Esophagus squamous epithelium (tissue), 5 donors: ENCODE data around the gene SEMA6A. TPM values are rescaled to one million over a fixed set of nuclear protein-coding genes. Genes with fewer than 3 reads are reported as not detected.

Experiments
- DNase-seq: peaks from one replicate; lab custom pipeline; 2025; lab: John Stamatoyannopoulos, UW
- H3K27ac ChIP-seq, 4 donors: fragments of 200-600 bp; sonication (generic); one replicate each; pipeline ENCODE4 v1.5.1; 2016 to 2019; ENCODE audit warnings: mild to moderate bottlenecking in 1 of 4
- H3K27me3 ChIP-seq, 4 donors: fragments of 200-600 bp; sonication (generic); 1 replicate in 3 of 4; 2 replicates in 1 of 4; pipeline versions ENCODE4 v1.5.1 to v1.6.0; 2017 to 2021; ENCODE audit warnings: antibody characterized with exemption in 1 of 4
- H3K36me3 ChIP-seq, 3 donors: fragments of 200-600 bp; sonication (generic); one replicate each; pipeline ENCODE4 v1.5.1; 2016 to 2019
- H3K4me1 ChIP-seq, 3 donors: fragments of 200-600 bp; sonication (generic); one replicate each; pipeline ENCODE4 v1.5.1; 2017 to 2019
- H3K4me3 ChIP-seq, 4 donors: fragments of 200-600 bp; sonication (generic); 1 replicate in 3 of 4; 2 replicates in 1 of 4; pipeline ENCODE4 v1.5.1; 2016 to 2019; ENCODE audit warnings: mild to moderate bottlenecking in 2 of 4, moderate library complexity in 1 of 4
- H3K9me3 ChIP-seq, 3 donors: fragments of 200-600 bp; sonication (generic); one replicate each; pipeline ENCODE4 v1.5.1; 2016 to 2019
- POLR2A ChIP-seq, 4 donors: fragments of 450-650 bp; IDR thresholded peaks; one replicate each; pipeline ENCODE4 v1.6.1; 2017; ENCODE audit warnings: antibody characterized with exemption in 4 of 4, mild to moderate bottlenecking in 4 of 4, moderate library complexity in 3 of 4
- WGBS, 2 donors: methylation state at CpG; one replicate each; pipeline ENCODE4 v1.1.5; 2018; 5-methylcytosine and 5-hydroxymethylcytosine counted together
- intact Hi-C: fragments of 100-400 bp; cut with DNase I; formaldehyde crosslinking; loops from one replicate; pipeline ENCODE4 v1.15.0; 2022
- total RNA-seq, 4 donors: library from RNA; depleted of rRNA; stranded (reverse); fragments of >200 nt; gene quantifications; one replicate each; pipeline ENCODE4 v1.1.0, GENCODE V29; 2016
- TF ChIP-seq, protein P1 (sequence below), 6 experiments: fragments of 450-650 bp in 4 of 6; fragments of 200-600 bp in 2 of 6; sonication (generic) in 2 of 6; IDR thresholded peaks; one replicate each; pipeline ENCODE4 v1.5.1; 2016 to 2019; ENCODE audit warnings: antibody characterized with exemption in 6 of 6, mild to moderate bottlenecking in 4 of 6, moderate library complexity in 4 of 6
- donor health status: DM: yes; HTN: yes; CAD: no.

SEMA6A gene
- total RNA-seq, 4 donors from 2014 or later, result 3.0 to 28.6 (median 4.3) TPM

DNA sequence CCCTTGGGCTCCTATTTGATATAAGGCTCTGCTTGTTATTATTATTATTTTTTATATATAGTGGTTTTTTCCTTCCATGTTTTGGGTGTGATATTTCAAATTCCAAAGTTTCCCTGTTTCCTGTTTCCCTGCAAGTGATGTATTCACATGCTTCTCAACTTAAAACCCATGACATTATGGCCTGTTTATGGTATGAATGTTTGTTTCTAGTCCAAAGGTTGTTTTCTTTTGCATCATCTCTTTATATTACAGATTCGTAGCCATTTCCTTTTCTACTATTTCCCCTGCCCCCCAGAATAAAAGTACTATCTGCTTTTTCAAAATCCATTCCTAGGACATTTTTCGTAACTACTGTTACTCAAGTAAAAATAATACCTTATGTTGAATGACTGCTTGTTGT, 7.5 kb downstream of the SEMA6A start:
- Histone ChIP-seq H3K4me3 (no peak overlapping the region), H3K27ac (no peak overlapping the region), H3K9me3 (no peaks in the 10 kb centered on the region), H3K27me3 (peaks cover 0 to 23% (median 0%) of the 10 kb centered on the region in 4 donors), H3K4me1 (peaks cover 0 to 29% (median 3%) of the 10 kb centered on the region in 3 donors), H3K36me3 (no peaks in the 10 kb centered on the region)
- TF ChIP-seq POLR2A (IDR thresholded peaks at IDR 0.05), result no peak
- TF ChIP-seq, protein P1, sequence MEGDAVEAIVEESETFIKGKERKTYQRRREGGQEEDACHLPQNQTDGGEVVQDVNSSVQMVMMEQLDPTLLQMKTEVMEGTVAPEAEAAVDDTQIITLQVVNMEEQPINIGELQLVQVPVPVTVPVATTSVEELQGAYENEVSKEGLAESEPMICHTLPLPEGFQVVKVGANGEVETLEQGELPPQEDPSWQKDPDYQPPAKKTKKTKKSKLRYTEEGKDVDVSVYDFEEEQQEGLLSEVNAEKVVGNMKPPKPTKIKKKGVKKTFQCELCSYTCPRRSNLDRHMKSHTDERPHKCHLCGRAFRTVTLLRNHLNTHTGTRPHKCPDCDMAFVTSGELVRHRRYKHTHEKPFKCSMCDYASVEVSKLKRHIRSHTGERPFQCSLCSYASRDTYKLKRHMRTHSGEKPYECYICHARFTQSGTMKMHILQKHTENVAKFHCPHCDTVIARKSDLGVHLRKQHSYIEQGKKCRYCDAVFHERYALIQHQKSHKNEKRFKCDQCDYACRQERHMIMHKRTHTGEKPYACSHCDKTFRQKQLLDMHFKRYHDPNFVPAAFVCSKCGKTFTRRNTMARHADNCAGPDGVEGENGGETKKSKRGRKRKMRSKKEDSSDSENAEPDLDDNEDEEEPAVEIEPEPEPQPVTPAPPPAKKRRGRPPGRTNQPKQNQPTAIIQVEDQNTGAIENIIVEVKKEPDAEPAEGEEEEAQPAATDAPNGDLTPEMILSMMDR (IDR thresholded peaks at IDR 0.05), result no peak
- intact Hi-C loops, result no loop called here
- DNase-seq, result no peak
- WGBS, 2 donors, result 86 to 87% methylated on average over 2 of the region's 2 CpGs

DNA sequence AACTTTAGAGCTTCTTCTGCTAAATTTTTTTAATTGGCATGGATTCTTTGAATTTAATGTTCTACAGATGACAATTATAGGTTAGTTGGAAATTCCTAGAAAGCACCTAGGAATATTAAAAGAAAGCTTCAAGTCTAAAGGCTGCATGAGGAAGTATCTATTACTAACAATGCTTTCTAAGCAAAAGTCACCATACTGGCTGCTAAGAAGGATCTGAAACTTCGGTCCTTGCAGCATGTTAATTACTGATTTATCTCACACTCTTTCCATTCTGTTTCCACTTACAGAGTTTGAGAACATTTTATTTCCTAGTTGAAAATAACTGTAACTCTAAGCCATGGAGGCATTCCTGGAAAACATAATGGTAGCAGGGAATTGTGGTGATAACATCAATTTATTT, 8.4 kb downstream of the SEMA6A start:
- 84 to 85% methylated on average over 1 of the region's 1 CpG for WGBS, 2 donors
- peaks cover 0 to 14% (median 0%) of the 10 kb centered on the region in 4 donors for H3K27me3 ChIP-seq
- H3K4me1 ChIP-seq, result peaks cover 0 to 21% (median 0%) of the 10 kb centered on the region in 3 donors
- DNase-seq, result no peak
- H3K36me3 ChIP-seq, result no peaks in the 10 kb centered on the region
- H3K9me3 ChIP-seq, result no peaks in the 10 kb centered on the region
- no peak overlapping the region for H3K4me3 ChIP-seq
- H3K27ac ChIP-seq, result no peak overlapping the region
- intact Hi-C loops, result no loop called here
- TF ChIP-seq, protein P1 (IDR thresholded peaks at IDR 0.05), result no peak
- no peak for TF ChIP-seq POLR2A (IDR thresholded peaks at IDR 0.05)

DNA sequence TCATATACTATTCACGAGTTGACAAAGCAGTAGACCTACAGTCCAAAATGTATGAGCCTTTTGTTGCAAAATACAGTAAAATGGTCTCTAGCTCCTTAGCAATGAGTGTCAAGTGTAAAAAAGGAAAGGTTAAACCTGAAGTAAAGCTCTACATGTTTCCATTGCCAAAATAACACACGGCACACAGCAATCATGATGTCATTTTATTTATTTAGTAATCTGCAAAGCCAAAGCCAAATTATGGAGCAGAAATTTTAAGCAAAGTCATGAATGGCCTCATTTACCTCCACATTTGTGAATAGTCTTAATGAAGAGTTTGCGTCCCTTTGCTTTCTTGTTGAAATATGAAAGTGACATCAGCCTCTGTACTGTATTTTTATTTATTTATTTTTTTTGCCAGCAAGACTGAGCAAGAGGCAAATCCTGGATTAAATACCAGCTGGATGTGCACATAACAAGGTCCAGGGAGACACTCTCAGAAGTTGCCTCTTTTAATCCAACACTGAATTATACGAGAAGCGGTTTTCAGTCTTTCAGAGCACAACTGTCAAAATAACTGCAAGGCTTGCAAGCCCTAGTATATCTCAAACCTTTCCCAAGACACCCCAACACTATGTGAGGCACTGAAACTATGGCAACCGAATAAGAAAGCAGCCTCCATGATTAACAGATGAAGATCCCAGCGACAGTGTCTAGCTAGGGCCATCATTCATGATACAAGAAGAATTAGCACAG, 9.7 kb downstream of the SEMA6A start:
- H3K27me3 ChIP-seq, result peaks cover 0 to 8% (median 0%) of the 10 kb centered on the region in 4 donors
- DNase-seq, result no peak
- H3K36me3 ChIP-seq, result no peaks in the 10 kb centered on the region
- H3K27ac ChIP-seq, result no peak overlapping the region
- peaks cover 0 to 20% (median 0%) of the 10 kb centered on the region in 3 donors for H3K4me1 ChIP-seq
- intact Hi-C loops, result no loop called here
- H3K9me3 ChIP-seq, result no peaks in the 10 kb centered on the region
- 78 to 80% methylated on average over 7 of the region's 7 CpGs for WGBS, 2 donors
- no peak for TF ChIP-seq POLR2A (IDR thresholded peaks at IDR 0.05)
- TF ChIP-seq, protein P1 (IDR thresholded peaks at IDR 0.05), result no peak
- H3K4me3 ChIP-seq, result no peak overlapping the region

DNA sequence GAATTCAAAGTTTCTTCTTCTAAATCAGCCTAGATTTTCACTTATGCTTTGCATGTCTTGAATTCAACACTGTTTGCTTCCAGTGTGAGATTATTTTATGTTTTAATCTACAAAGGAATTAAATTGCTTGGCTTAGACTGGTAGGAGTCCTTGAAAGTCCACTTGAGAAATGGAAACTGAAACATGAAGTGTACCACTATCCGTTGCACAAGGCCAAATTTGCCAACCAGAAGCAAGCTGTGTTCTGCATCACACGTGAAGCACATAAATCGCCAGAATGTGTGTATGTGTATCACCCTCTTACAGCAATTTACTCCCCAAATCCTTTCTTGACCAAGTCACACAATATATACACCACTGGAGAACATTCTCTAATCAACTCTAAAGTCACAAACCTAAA, 10.3 kb downstream of the SEMA6A start:
- Histone ChIP-seq H3K27me3 (peaks cover 0 to 1% (median 0%) of the 10 kb centered on the region in 4 donors), H3K27ac (no peak overlapping the region), H3K4me3 (no peak overlapping the region), H3K36me3 (no peaks in the 10 kb centered on the region), H3K4me1 (peaks cover 0 to 18% (median 0%) of the 10 kb centered on the region in 3 donors), H3K9me3 (no peaks in the 10 kb centered on the region)
- no peak for DNase-seq
- WGBS, 2 donors, result 76 to 86% methylated on average over 3 of the region's 3 CpGs
- no peak for TF ChIP-seq POLR2A (IDR thresholded peaks at IDR 0.05)
- TF ChIP-seq, protein P1 (IDR thresholded peaks at IDR 0.05), result no peak
- intact Hi-C loops, result no loop called here

DNA sequence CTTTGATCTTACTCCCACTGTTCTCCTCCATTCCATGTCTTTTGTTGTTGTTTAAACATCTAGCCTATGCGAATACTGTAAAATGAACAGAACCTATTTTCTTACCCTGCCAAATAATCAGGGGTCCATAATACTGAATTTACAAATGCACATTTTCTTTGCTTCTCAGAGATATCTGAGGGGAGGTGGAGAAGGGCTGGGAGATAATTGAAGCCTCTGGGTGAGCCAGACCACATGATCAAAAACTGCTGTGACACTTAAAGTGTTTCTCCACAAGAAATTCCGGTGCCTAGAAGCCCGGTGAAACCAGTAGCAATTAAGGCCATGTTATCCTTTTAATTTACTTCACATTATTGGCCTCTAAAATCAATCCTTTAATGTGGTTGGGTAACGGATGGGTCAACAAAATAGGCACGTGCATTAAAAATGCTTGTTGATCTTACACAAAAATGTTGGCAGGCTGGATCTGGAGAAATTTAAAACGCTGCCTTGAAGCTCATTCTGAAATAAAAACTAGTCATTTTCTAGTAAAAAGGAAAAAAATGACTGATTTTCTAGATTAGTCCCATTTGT, 10.8 kb downstream of the SEMA6A start:
- intact Hi-C loops, result no loop called here
- TF ChIP-seq, protein P1 (IDR thresholded peaks at IDR 0.05), result no peak
- TF ChIP-seq POLR2A (IDR thresholded peaks at IDR 0.05), result no peak
- Histone ChIP-seq H3K36me3 (no peaks in the 10 kb centered on the region), H3K27me3 (no peaks in the 10 kb centered on the region), H3K4me1 (peaks cover 0 to 15% (median 0%) of the 10 kb centered on the region in 3 donors), H3K27ac (no peak overlapping the region), H3K4me3 (no peak overlapping the region), H3K9me3 (no peaks in the 10 kb centered on the region)
- no peak for DNase-seq
- WGBS, 2 donors, result 78 to 84% methylated on average over 6 of the region's 6 CpGs
